ENCODE data around the gene TASL. TPM values are rescaled to one million over a fixed set of nuclear protein-coding genes. Genes with fewer than 3 reads are reported as not detected.

TASL gene
- total RNA-seq, 1 experiment from 2014 or later, result not detected

DNA sequence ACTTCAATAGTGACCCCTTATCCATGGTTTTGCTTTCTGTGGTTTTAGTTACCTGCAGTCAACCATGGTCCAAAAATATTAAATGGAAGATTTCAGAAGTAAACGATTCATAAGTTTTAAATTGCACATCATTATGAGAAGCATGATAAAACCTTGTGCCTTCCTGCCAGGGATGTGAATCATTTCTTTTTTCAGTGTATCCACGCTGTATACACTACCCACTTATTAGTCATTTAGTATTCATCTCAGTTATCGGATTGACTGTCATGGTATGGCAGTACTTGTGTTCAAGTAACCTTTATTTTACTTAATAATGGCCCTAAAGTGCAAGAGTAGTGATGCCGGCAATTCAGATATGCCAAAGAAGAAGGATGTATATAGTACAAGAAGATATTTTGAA lies 37.7 kb upstream of the TASL start:
- Histone ChIP-seq H3K9me3 (ENCODE audit: low read depth, low read length, poor library complexity, severe bottlenecking) (no peaks in the 10 kb centered on the region), H3K27ac (ENCODE audit: low read depth, low read length, poor library complexity, severe bottlenecking) (no peak overlapping the region), H3K36me3 (ENCODE audit: insufficient read depth, low read length, poor library complexity, severe bottlenecking) (no peaks in the 10 kb centered on the region), H3K4me3 (ENCODE audit: low read depth, low read length, poor library complexity, severe bottlenecking) (no peak overlapping the region), H3K27me3 (replicated peaks; ENCODE audit: insufficient read depth, low read depth, low read length, poor library complexity) (no peaks in the 10 kb centered on the region), H3K4me1 (ENCODE audit: insufficient read depth, low read length, poor library complexity, severe bottlenecking) (no peaks in the 10 kb centered on the region)
- no TSS peak for BruUV-seq (replicated peaks)
- DNase-seq (ENCODE audit: low spot score), result no peak
- TF ChIP-seq, protein P1, sequence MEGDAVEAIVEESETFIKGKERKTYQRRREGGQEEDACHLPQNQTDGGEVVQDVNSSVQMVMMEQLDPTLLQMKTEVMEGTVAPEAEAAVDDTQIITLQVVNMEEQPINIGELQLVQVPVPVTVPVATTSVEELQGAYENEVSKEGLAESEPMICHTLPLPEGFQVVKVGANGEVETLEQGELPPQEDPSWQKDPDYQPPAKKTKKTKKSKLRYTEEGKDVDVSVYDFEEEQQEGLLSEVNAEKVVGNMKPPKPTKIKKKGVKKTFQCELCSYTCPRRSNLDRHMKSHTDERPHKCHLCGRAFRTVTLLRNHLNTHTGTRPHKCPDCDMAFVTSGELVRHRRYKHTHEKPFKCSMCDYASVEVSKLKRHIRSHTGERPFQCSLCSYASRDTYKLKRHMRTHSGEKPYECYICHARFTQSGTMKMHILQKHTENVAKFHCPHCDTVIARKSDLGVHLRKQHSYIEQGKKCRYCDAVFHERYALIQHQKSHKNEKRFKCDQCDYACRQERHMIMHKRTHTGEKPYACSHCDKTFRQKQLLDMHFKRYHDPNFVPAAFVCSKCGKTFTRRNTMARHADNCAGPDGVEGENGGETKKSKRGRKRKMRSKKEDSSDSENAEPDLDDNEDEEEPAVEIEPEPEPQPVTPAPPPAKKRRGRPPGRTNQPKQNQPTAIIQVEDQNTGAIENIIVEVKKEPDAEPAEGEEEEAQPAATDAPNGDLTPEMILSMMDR (conservative IDR thresholded peaks at IDR 0.05; ENCODE audit: low read depth, low read length), result no peak
- TF ChIP-seq EZH2 (IDR thresholded peaks at IDR 0.05; ENCODE audit: borderline replicate concordance, low read depth, low read length, poor library complexity, severe bottlenecking), result no peak
- ChIA-PET POLR2A (ENCODE audit: low non-redundant PET) (no interaction called here), CTCF (no interaction called here)
- intact Hi-C loops (cut with micrococcal nuclease; ENCODE audit: unreplicated experiment), result no loop called here

DNA sequence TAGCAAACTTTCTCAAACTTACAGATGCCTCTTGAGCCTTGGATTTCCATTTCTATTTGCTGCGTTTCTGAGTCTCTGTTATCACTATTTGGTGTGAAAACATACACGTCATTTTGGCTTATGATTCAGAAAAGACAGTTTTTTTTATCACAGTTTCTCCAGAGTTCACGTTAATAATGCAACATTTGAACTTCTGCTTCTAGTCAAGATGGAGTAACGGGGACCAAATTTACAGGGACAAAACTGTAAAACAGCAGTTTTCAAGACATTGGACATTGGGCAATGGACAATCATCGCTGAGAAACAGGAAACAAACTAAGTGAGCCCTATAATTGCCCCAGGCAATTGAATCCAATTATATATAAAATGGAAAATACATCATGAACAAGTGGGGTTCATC lies 36.2 kb upstream of the TASL start:
- no peaks in the 10 kb centered on the region for H3K36me3 ChIP-seq (ENCODE audit: insufficient read depth, low read length, poor library complexity, severe bottlenecking)
- H3K4me1 ChIP-seq (ENCODE audit: insufficient read depth, low read length, poor library complexity, severe bottlenecking), result no peaks in the 10 kb centered on the region
- no peaks in the 10 kb centered on the region for H3K9me3 ChIP-seq (ENCODE audit: low read depth, low read length, poor library complexity, severe bottlenecking)
- BruUV-seq (replicated peaks), result no TSS peak
- intact Hi-C loops (cut with micrococcal nuclease; ENCODE audit: unreplicated experiment), result no loop called here
- ChIA-PET CTCF (no interaction called here), POLR2A (ENCODE audit: low non-redundant PET) (no interaction called here)
- H3K27me3 ChIP-seq (replicated peaks; ENCODE audit: insufficient read depth, low read depth, low read length, poor library complexity), result no peaks in the 10 kb centered on the region
- H3K27ac ChIP-seq (ENCODE audit: low read depth, low read length, poor library complexity, severe bottlenecking), result no peak overlapping the region
- no peak for TF ChIP-seq EZH2 (IDR thresholded peaks at IDR 0.05; ENCODE audit: borderline replicate concordance, low read depth, low read length, poor library complexity, severe bottlenecking)
- TF ChIP-seq, protein P1 (conservative IDR thresholded peaks at IDR 0.05; ENCODE audit: low read depth, low read length), result no peak
- peak; percentile 33 for DNase-seq (ENCODE audit: low spot score)
- no peak overlapping the region for H3K4me3 ChIP-seq (ENCODE audit: low read depth, low read length, poor library complexity, severe bottlenecking)

DNA sequence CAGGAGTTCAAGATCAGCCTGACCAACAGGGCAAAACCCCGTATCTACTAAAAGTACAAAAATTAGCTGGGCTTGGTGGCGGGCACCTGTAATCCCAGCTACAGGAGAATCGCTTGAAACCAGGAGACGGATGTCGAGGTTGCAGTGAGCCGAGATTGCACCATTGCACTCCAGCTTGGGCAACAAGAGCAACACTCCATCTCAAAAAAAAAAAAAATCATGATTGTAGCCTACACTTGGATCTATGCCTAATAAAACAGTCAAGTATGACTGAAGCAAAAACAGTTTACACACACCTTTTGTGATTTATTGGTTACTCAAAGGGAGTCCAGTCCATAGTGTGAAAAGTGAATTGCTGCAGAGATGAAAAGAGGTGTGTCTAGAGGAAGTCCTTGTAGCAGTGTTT lies 34.7 kb upstream of the TASL start:
- POLR2A ChIA-PET (ENCODE audit: low non-redundant PET), result no interaction called here
- intact Hi-C loops (cut with micrococcal nuclease; ENCODE audit: unreplicated experiment), result no loop called here
- no TSS peak for BruUV-seq (replicated peaks)
- H3K9me3 ChIP-seq (ENCODE audit: low read depth, low read length, poor library complexity, severe bottlenecking), result no peaks in the 10 kb centered on the region
- no peak overlapping the region for H3K4me3 ChIP-seq (ENCODE audit: low read depth, low read length, poor library complexity, severe bottlenecking)
- H3K4me1 ChIP-seq (ENCODE audit: insufficient read depth, low read length, poor library complexity, severe bottlenecking), result no peaks in the 10 kb centered on the region
- no peak for DNase-seq (ENCODE audit: low spot score)
- no peaks in the 10 kb centered on the region for H3K36me3 ChIP-seq (ENCODE audit: insufficient read depth, low read length, poor library complexity, severe bottlenecking)
- no peak for TF ChIP-seq EZH2 (IDR thresholded peaks at IDR 0.05; ENCODE audit: borderline replicate concordance, low read depth, low read length, poor library complexity, severe bottlenecking)
- TF ChIP-seq, protein P1 (conservative IDR thresholded peaks at IDR 0.05; ENCODE audit: low read depth, low read length), result no peak
- H3K27me3 ChIP-seq (replicated peaks; ENCODE audit: insufficient read depth, low read depth, low read length, poor library complexity), result no peaks in the 10 kb centered on the region
- no peak overlapping the region for H3K27ac ChIP-seq (ENCODE audit: low read depth, low read length, poor library complexity, severe bottlenecking)
- CTCF ChIA-PET, result no interaction called here

Measured in A673 (cell line).